Prostate gland (tissue), 2 donors: ENCODE data around the gene LARP4B. TPM values are rescaled to one million over a fixed set of nuclear protein-coding genes. Genes with fewer than 3 reads are reported as not detected.

Experiments
- DNase-seq: peaks from one replicate; pipeline ENCODE4 v3.0.0-alpha.2; 2019; ENCODE audit warnings: low spot score
- H3K27ac ChIP-seq, 2 donors: fragments of 200-600 bp; sonication (generic); 2 replicates each; pipeline ENCODE4 v1.5.1; 2017 to 2019
- H3K27me3 ChIP-seq: fragments of 200-600 bp; sonication (generic); replicated peaks from 2 replicates; pipeline ENCODE4 v1.5.1; 2019; ENCODE audit not compliant: insufficient read depth
- H3K36me3 ChIP-seq, 2 donors: fragments of 200-600 bp; sonication (generic); 1 replicate in 1 of 2; 2 replicates in 1 of 2; pipeline versions ENCODE4 v1.5.1 to v1.8.1; 2017 to 2019
- H3K4me1 ChIP-seq: fragments of 200-600 bp; sonication (generic); replicated peaks from 2 replicates; pipeline ENCODE4 v1.5.1; 2019
- H3K4me3 ChIP-seq, 2 donors: fragments of 200-600 bp; sonication (generic); 2 replicates each; pipeline ENCODE4 v1.5.1; 2017 to 2019
- H3K9me3 ChIP-seq: fragments of 200-600 bp; sonication (generic); 2 replicates; pipeline ENCODE4 v1.5.1; 2017
- POLR2A ChIP-seq: fragments of 450-650 bp; IDR thresholded peaks from one replicate; pipeline ENCODE4 v1.6.1; 2016; ENCODE audit warnings: antibody characterized with exemption, mild to moderate bottlenecking
- POLR2AphosphoS5 ChIP-seq: sonication (generic); formaldehyde crosslinking; IDR thresholded peaks from one replicate; pipeline ENCODE4 v1.6.1; 2017; ENCODE audit warnings: antibody characterized with exemption
- WGBS: methylation state at CpG from one replicate; pipeline ENCODE4 v1.1.5; 2018; 5-methylcytosine and 5-hydroxymethylcytosine counted together
- intact Hi-C: fragments of 100-400 bp; cut with DNase I; formaldehyde crosslinking; loops from one replicate; pipeline ENCODE4 v1.14.2; 2022
- total RNA-seq, 2 donors: library from RNA; depleted of rRNA; stranded (reverse); fragments of >200 nt; gene quantifications; one replicate each; pipeline ENCODE4 v1.1.0, GENCODE V29; 2016
- TF ChIP-seq, protein P1 (sequence below), 4 experiments: fragments of 200-600 bp in 2 of 4; fragments of 450-650 bp in 2 of 4; sonication (generic) in 2 of 4; IDR thresholded peaks; 1 replicate in 3 of 4; 2 replicates in 1 of 4; pipeline ENCODE4 v1.5.1; 2016 to 2019; ENCODE audit warnings: antibody characterized with exemption in 4 of 4, mild to moderate bottlenecking in 2 of 4, moderate library complexity in 2 of 4

LARP4B gene
- total RNA-seq, 2 donors from 2014 or later: 51.9 to 95.4 TPM

DNA sequence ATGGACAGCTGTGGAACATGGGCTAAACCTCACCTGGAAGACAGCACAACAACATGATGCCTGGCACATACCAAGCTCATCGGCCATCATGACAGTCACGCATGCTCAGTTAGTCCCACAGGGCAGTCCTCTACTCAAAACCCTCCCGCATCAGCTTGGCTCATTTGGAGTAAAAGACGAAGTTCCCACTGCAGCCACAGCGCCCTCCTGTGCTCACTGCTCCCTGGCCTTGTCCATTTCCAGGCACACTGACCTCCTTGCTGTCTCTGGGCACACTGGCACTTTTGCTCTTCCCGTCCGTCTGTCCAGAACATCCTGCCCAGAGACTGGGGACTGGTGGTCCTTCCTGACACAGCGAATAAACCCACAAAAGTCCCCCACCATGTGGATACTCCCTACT, 66.2 kb downstream of the LARP4B start:
- H3K36me3 ChIP-seq: no peaks in the 10 kb centered on the region

DNA sequence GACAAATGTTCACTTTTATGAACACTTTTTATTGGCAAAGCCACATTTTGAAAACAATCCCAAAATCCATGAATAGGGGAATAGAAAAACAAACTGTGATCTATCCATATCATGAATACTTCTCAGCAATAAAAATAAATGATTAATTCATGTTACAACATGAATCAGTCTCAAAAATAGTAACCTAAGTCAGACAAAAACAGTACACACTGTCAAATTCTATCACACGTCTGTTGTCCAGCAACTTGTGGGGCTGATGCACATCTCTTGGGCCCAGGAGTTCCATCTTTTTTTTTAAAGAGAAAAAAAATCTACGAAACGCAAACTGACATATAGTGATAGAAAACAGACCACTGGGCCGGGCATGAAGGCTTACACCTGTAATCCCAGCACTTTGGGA, 71.0 kb downstream of the LARP4B start:
- H3K36me3 ChIP-seq: no peaks in the 10 kb centered on the region

More for the DNA sequence above, 66.2 kb downstream of the LARP4B start:
- WGBS: 94% methylated on average over 8 of the region's 8 CpGs
- H3K4me3 ChIP-seq: no peak overlapping the region
- intact Hi-C loops: no loop called here
- H3K27ac ChIP-seq: no peak overlapping the region
- H3K4me1 ChIP-seq: no peaks in the 10 kb centered on the region
- no peak for DNase-seq
- TF ChIP-seq, protein P1, sequence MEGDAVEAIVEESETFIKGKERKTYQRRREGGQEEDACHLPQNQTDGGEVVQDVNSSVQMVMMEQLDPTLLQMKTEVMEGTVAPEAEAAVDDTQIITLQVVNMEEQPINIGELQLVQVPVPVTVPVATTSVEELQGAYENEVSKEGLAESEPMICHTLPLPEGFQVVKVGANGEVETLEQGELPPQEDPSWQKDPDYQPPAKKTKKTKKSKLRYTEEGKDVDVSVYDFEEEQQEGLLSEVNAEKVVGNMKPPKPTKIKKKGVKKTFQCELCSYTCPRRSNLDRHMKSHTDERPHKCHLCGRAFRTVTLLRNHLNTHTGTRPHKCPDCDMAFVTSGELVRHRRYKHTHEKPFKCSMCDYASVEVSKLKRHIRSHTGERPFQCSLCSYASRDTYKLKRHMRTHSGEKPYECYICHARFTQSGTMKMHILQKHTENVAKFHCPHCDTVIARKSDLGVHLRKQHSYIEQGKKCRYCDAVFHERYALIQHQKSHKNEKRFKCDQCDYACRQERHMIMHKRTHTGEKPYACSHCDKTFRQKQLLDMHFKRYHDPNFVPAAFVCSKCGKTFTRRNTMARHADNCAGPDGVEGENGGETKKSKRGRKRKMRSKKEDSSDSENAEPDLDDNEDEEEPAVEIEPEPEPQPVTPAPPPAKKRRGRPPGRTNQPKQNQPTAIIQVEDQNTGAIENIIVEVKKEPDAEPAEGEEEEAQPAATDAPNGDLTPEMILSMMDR (IDR thresholded peaks at IDR 0.05): no peak
- TF ChIP-seq POLR2A: no peak
- no peak for TF ChIP-seq POLR2AphosphoS5
- no peaks in the 10 kb centered on the region for H3K27me3 ChIP-seq
- no peaks in the 10 kb centered on the region for H3K9me3 ChIP-seq

DNA sequence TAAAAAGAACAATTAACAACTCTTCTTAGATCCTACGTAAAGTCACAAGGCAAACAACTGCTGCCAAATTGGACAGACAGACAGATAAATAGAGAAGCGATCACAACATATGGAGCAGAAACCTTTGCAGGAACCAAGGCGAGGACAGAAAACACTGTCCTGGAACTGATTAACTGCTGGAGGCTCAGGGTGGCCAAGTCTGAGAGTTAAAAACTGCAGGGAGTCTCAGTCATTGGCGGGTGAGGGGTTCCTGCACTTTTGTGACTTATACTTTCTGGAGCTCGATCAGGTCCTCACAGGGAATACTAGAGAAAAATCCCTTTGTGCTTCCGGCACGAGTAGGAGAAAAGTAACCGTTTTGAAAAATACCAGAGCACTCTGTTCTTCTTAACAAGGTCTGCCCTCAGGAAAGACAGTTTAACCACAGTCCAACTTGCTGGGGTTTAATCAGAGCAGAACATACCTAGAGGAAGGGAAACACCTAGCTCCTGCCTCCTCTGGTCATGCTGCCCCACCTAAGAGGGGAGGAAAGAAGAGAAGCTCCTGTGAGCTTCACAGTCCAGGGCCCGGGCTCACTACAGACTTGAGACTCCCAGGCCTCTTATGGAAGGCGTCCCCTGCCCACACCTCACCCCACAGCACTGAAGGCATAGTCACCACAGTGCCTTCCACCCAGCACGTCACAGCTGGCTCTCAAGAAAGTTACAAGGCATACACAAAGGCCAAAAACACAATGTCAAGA, 74.9 kb downstream of the LARP4B start:
- H3K27me3 ChIP-seq: no peaks in the 10 kb centered on the region
- WGBS: 41% methylated on average over 11 of the region's 11 CpGs

More for the DNA sequence above, 71.0 kb downstream of the LARP4B start:
- no peak for DNase-seq
- Histone ChIP-seq H3K4me1 (no peaks in the 10 kb centered on the region), H3K27ac (no peak overlapping the region), H3K4me3 (no peak overlapping the region), H3K27me3 (no peaks in the 10 kb centered on the region), H3K9me3 (no peaks in the 10 kb centered on the region)
- TF ChIP-seq POLR2A (no peak), POLR2AphosphoS5 (no peak)
- TF ChIP-seq, protein P1 (IDR thresholded peaks at IDR 0.05): no peak
- intact Hi-C loops: no loop called here
- 80% methylated on average over 4 of the region's 4 CpGs for WGBS

DNA sequence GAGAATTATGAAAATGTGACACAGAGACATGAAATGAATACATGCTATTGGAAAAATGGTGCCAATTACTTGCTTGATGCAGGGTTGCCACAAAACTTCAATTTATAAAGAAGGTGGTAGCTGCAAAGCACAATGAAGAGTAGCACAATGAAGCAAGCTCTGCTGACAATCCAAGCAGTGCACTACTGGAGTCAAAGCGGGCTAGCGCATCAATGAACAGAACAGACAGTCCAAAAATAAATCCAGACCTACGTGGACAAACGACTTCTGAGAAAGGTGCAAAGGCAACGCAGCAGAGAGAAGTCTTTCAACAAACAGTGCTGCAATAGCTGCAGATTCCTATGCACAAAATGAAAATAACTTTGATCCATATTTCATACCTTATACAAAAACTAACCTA, 75.8 kb downstream of the LARP4B start:
- 81% methylated on average over 5 of the region's 5 CpGs for WGBS
- no peak for DNase-seq
- Histone ChIP-seq H3K36me3 (no peaks in the 10 kb centered on the region), H3K9me3 (no peaks in the 10 kb centered on the region), H3K4me3 (no peak overlapping the region), H3K27ac (peak overlapping the region in 1 of 2 donors; percentile 47), H3K4me1 (no peaks in the 10 kb centered on the region), H3K27me3 (no peaks in the 10 kb centered on the region)
- intact Hi-C loops: no loop called here
- no peak for TF ChIP-seq POLR2AphosphoS5
- no peak for TF ChIP-seq POLR2A
- TF ChIP-seq, protein P1 (IDR thresholded peaks at IDR 0.05): no peak

More for the DNA sequence above, 74.9 kb downstream of the LARP4B start:
- Histone ChIP-seq H3K27ac (peak overlapping the region; percentile 5 to 47), H3K4me1 (no peaks in the 10 kb centered on the region), H3K4me3 (no peak overlapping the region), H3K36me3 (no peaks in the 10 kb centered on the region), H3K9me3 (no peaks in the 10 kb centered on the region)
- intact Hi-C loops: no loop called here
- DNase-seq: no peak
- TF ChIP-seq, protein P1 (IDR thresholded peaks at IDR 0.05): no peak
- no peak for TF ChIP-seq POLR2AphosphoS5
- no peak for TF ChIP-seq POLR2A

DNA sequence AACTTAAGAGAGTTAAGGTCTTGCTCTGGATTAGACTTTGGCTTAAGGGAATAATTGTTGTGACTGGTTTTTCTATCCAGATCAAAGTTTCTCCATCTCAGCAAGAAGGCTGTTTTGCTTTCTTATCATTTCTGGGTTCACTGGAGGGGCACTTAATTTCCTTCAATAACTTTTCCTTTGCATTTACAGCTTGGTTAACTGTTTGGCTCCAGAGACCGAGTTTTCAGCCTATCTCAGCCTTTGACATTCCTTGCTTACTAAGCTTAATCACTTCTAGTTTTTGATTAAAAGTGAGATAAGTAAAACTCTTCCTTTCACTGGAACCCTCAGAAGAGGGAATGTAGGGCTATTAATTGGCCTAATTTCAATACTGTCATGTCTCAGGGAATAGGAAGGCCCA, 76.4 kb downstream of the LARP4B start:
- intact Hi-C loops: no loop called here
- Histone ChIP-seq H3K4me3 (no peak overlapping the region), H3K9me3 (no peaks in the 10 kb centered on the region), H3K4me1 (no peaks in the 10 kb centered on the region), H3K36me3 (no peaks in the 10 kb centered on the region), H3K27me3 (no peaks in the 10 kb centered on the region), H3K27ac (peak overlapping the region in 1 of 2 donors; percentile 47)
- DNase-seq: no peak
- TF ChIP-seq POLR2A (no peak), POLR2AphosphoS5 (no peak)
- TF ChIP-seq, protein P1 (IDR thresholded peaks at IDR 0.05): no peak
- 76% methylated on average over 1 of the region's 1 CpG for WGBS
